Measurements from ENCODE around the gene BCAN. TPM values are rescaled to one million over a fixed set of nuclear protein-coding genes. Genes with fewer than 3 reads are reported as not detected.

BCAN gene
- total and polyA plus RNA-seq, 2 experiments from 2014 or later: 2.3 to 5.5 TPM

DNA sequence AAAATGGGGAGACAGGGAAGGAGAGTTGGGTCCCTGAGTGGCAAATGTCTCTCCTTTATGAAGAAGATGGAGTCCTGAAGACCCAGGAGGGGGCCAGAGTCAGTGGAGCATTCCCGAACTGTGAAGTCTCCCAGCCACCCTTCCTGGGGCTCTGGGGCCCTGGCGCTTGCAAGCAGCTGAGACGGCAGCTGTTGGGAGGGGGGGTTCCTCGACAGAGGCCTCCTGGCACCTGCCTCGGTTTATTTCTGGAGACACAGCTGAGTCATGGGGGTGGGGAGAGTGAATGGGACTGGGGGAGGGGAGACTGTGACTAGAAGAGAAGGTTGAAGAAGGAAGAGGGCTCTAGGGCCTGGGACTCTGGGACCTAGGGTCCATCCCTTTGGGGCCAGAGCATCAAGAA, 21.3 kb downstream of the BCAN start (continued):
- TF ChIP-seq, protein P1, sequence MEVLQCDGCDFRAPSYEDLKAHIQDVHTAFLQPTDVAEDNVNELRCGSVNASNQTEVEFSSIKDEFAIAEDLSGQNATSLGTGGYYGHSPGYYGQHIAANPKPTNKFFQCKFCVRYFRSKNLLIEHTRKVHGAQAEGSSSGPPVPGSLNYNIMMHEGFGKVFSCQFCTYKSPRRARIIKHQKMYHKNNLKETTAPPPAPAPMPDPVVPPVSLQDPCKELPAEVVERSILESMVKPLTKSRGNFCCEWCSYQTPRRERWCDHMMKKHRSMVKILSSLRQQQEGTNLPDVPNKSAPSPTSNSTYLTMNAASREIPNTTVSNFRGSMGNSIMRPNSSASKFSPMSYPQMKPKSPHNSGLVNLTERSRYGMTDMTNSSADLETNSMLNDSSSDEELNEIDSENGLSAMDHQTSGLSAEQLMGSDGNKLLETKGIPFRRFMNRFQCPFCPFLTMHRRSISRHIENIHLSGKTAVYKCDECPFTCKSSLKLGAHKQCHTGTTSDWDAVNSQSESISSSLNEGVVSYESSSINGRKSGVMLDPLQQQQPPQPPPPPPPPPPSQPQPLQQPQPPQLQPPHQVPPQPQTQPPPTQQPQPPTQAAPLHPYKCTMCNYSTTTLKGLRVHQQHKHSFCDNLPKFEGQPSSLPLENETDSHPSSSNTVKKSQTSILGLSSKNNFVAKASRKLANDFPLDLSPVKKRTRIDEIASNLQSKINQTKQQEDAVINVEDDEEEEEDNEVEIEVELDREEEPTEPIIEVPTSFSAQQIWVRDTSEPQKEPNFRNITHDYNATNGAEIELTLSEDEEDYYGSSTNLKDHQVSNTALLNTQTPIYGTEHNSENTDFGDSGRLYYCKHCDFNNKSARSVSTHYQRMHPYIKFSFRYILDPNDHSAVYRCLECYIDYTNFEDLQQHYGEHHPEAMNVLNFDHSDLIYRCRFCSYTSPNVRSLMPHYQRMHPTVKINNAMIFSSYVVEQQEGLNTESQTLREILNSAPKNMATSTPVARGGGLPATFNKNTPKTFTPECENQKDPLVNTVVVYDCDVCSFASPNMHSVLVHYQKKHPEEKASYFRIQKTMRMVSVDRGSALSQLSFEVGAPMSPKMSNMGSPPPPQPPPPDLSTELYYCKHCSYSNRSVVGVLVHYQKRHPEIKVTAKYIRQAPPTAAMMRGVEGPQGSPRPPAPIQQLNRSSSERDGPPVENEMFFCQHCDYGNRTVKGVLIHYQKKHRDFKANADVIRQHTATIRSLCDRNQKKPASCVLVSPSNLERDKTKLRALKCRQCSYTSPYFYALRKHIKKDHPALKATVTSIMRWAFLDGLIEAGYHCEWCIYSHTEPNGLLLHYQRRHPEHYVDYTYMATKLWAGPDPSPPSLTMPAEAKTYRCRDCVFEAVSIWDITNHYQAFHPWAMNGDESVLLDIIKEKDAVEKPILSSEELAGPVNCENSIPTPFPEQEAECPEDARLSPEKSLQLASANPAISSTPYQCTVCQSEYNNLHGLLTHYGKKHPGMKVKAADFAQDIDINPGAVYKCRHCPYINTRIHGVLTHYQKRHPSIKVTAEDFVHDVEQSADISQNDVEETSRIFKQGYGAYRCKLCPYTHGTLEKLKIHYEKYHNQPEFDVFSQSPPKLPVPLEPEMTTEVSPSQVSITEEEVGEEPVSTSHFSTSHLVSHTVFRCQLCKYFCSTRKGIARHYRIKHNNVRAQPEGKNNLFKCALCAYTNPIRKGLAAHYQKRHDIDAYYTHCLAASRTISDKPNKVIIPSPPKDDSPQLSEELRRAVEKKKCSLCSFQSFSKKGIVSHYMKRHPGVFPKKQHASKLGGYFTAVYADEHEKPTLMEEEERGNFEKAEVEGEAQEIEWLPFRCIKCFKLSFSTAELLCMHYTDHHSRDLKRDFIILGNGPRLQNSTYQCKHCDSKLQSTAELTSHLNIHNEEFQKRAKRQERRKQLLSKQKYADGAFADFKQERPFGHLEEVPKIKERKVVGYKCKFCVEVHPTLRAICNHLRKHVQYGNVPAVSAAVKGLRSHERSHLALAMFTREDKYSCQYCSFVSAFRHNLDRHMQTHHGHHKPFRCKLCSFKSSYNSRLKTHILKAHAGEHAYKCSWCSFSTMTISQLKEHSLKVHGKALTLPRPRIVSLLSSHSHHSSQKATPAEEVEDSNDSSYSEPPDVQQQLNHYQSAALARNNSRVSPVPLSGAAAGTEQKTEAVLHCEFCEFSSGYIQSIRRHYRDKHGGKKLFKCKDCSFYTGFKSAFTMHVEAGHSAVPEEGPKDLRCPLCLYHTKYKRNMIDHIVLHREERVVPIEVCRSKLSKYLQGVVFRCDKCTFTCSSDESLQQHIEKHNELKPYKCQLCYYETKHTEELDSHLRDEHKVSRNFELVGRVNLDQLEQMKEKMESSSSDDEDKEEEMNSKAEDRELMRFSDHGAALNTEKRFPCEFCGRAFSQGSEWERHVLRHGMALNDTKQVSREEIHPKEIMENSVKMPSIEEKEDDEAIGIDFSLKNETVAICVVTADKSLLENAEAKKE (CRISPR knock-in tag; IDR thresholded peaks at IDR 0.05): no peak
- TF ChIP-seq ZNF331 (CRISPR knock-in tag; IDR thresholded peaks at IDR 0.05; ENCODE audit: low read depth): no peak
- TF ChIP-seq, protein P2, sequence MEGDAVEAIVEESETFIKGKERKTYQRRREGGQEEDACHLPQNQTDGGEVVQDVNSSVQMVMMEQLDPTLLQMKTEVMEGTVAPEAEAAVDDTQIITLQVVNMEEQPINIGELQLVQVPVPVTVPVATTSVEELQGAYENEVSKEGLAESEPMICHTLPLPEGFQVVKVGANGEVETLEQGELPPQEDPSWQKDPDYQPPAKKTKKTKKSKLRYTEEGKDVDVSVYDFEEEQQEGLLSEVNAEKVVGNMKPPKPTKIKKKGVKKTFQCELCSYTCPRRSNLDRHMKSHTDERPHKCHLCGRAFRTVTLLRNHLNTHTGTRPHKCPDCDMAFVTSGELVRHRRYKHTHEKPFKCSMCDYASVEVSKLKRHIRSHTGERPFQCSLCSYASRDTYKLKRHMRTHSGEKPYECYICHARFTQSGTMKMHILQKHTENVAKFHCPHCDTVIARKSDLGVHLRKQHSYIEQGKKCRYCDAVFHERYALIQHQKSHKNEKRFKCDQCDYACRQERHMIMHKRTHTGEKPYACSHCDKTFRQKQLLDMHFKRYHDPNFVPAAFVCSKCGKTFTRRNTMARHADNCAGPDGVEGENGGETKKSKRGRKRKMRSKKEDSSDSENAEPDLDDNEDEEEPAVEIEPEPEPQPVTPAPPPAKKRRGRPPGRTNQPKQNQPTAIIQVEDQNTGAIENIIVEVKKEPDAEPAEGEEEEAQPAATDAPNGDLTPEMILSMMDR (conservative IDR thresholded peaks at IDR 0.05; ENCODE audit: low read depth in 2 of 2): no peak
- no peak for TF ChIP-seq POLR2AphosphoS5 (IDR thresholded peaks at IDR 0.05; ENCODE audit: low read depth)
- TF ChIP-seq EZH2 (IDR thresholded peaks at IDR 0.05; ENCODE audit: low read depth, unreplicated experiment): no peak

DNA sequence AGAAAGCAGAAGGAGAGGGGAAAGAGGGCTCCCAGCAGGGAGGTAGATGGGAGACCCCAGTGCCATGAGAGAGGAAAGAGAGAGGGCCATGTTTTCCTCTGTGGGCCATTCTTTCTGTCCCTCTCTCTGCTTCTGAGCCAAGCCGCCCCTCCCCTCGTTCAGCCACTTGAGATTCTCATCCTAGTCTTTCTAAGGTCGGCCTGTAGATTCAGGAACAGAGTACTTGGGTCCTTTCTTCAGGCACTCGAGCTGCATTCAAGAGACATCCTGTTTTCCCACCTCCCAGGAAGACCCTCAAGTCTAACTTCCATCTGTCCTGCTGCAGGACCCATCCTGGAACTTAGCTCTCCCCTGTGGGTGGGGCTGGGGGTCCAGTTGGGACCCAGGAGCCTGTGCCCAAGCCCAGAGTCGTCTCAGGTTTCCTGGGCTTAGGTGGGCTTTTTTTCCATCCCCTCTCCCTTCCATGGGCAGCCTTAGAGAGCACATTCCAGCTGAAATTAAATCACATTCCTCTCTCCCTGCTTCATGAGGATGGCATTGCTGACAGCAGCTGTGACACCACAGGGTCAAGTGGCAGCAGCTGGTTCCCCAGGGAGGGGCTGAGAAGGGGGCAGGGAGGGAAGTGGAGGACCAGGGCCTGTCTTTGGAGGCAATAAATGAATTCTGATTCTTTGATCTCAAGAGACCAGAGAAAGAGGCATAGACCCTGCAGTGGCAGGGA, 22.3 kb downstream of the BCAN start:
- DNase-seq (ENCODE audit: low spot score) (peak; percentile 64), ATAC-seq (no peak)
- H3K4me3 ChIP-seq: no peak overlapping the region
- peak overlapping the region; percentile 19; the same call in 1 of the 3 replicates for H3K4me3 Mint-ChIP-seq
- peak overlapping the region; percentile 78 for H3K4me2 ChIP-seq
- H3F3A ChIP-seq (replicated peaks; ENCODE audit: low read depth): peaks cover 36% of the 10 kb centered on the region; the same call in 1 of the 2 replicates
- no peaks in the 10 kb centered on the region for H3K36me3 ChIP-seq (ENCODE audit: insufficient read depth)
- peaks cover 89% of the 10 kb centered on the region for H3K4me1 Mint-ChIP-seq
- no peaks in the 10 kb centered on the region; the same call in 1 of the 3 replicates for H3K9me3 Mint-ChIP-seq
- H3K27me3 Mint-ChIP-seq (ENCODE audit: insufficient read depth, low read depth, poor library complexity): peaks cover 29% of the 10 kb centered on the region
- H3K27me3 ChIP-seq (ENCODE audit: insufficient read depth): peaks cover 6% of the 10 kb centered on the region
- no peaks in the 10 kb centered on the region for H4K20me1 ChIP-seq (replicated peaks; ENCODE audit: insufficient read depth)
- H3K27ac Mint-ChIP-seq: peak overlapping the region; percentile 79
- H3K27ac ChIP-seq (ENCODE audit: low read depth): peak overlapping the region; percentile 93
- H3K79me2 ChIP-seq (replicated peaks; ENCODE audit: insufficient read depth): no peaks in the 10 kb centered on the region
- H3K4me1 ChIP-seq (ENCODE audit: insufficient read depth): peaks cover 89% of the 10 kb centered on the region
- H3K9me2 ChIP-seq (ENCODE audit: insufficient read depth): no peaks in the 10 kb centered on the region
- H3K36me3 Mint-ChIP-seq (ENCODE audit: low read depth): peaks cover 2% of the 10 kb centered on the region; the same call in 1 of the 3 replicates
- no peak overlapping the region for H2AFZ ChIP-seq
- TF ChIP-seq EZH2phosphoT487 (IDR thresholded peaks at IDR 0.05; ENCODE audit: unreplicated experiment) (no peak), POLR2AphosphoS5 (IDR thresholded peaks at IDR 0.05; ENCODE audit: low read depth) (no peak), CREB1 (CRISPR knock-in tag; IDR thresholded peaks at IDR 0.05; ENCODE audit: low read depth) (no peak)

All from GM23338 (cell line).